Measurements from ENCODE around the gene EHMT1. TPM values are rescaled to one million over a fixed set of nuclear protein-coding genes. Genes with fewer than 3 reads are reported as not detected.
A peak's percentile ranks its signal among the peaks of the same experiment; 100 is the strongest.

Gene EHMT1
- total RNA-seq, 1 donor, result 43.6 TPM

DNA sequence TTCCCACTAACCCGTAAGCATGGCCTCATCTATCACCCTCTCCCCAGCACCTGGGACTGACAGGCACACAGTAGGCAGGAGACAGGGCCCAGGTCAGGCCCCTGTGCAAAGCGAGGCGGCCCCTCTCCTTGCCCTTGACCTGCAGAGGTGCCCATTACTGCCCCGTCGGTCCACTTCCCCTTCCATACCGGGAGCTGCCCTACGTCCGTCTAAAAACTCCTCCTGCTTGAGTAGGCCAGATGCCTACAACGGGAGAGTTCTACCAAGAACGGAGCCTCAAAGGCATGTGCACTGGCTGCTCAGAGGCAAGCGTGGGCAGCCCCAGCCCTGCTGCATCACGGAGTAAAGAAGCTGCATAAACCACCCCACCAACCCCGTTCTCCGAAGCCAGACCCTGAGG is 35.5 kb upstream of the EHMT1 start:
- TF ChIP-seq, protein P1, sequence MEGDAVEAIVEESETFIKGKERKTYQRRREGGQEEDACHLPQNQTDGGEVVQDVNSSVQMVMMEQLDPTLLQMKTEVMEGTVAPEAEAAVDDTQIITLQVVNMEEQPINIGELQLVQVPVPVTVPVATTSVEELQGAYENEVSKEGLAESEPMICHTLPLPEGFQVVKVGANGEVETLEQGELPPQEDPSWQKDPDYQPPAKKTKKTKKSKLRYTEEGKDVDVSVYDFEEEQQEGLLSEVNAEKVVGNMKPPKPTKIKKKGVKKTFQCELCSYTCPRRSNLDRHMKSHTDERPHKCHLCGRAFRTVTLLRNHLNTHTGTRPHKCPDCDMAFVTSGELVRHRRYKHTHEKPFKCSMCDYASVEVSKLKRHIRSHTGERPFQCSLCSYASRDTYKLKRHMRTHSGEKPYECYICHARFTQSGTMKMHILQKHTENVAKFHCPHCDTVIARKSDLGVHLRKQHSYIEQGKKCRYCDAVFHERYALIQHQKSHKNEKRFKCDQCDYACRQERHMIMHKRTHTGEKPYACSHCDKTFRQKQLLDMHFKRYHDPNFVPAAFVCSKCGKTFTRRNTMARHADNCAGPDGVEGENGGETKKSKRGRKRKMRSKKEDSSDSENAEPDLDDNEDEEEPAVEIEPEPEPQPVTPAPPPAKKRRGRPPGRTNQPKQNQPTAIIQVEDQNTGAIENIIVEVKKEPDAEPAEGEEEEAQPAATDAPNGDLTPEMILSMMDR (IDR thresholded peaks at IDR 0.05; ENCODE audit: insufficient read depth, low read depth, low read length), result no peak
- DNase-seq (ENCODE audit: low read depth), result no peak
- no peak overlapping the region for H3K4me3 ChIP-seq (ENCODE audit: low read depth, low read length)

DNA sequence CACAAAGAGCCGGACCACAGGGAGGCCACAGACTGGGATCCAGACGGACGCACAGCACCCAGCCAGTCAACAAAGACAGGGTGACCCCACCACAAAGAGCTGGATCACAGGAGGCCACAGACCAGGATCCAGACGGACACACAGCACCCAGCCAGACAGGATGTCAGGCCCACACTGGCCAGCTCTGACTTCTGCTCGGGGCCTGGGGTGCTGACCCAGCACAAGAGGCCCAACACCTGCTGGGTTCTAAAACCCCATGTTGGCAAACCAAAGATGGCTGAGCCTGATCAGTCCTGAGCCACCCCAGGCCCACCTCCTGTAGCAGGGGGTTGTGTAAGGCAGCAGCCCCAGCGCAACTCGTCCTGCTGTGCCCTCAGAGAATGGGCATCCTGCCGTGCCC is 34.8 kb upstream of the EHMT1 start:
- DNase-seq (ENCODE audit: low read depth), result no peak
- TF ChIP-seq, protein P1 (IDR thresholded peaks at IDR 0.05; ENCODE audit: insufficient read depth, low read depth, low read length), result no peak
- no peak overlapping the region for H3K4me3 ChIP-seq (ENCODE audit: low read depth, low read length)

DNA sequence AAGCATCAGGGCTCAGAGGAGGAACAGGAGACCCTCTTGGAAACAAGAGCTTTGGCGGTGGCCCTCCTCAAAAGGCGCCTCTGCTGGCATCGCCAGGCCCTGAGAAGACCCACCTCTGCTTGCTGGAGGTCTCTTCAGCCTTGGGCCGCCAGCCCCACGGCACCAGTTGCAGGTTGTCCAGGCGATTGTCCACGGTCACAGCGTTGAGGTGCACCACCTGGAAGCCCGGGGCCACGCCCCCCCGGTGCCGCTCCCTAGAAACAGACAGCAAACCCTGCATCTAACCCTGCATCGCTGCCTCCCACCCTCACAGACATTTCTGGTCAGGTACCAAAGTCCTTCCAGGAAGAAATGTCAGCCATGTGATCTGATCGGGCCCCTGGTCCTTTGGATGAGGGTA is 32.0 kb upstream of the EHMT1 start:
- TF ChIP-seq, protein P1 (IDR thresholded peaks at IDR 0.05; ENCODE audit: insufficient read depth, low read depth, low read length), result no peak

DNA sequence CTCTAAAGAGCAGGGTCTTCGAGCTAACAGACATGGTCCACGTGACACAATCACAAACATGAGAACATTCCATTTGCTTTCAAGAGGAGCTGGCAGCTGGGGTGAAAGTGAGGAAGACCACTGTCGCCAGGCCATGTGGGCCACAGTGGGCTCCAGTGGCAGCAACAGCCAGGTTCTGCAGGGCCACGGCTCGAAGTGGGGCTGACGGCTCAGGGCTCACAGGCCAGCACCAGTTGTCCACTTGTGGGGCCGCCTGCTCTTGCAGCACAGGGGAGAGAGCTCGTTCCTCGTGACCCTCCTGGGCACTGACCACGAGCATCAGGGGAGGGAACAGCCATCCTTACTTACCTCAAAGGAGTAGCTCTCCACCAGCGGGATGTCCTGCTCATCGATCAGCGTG is 30.5 kb upstream of the EHMT1 start:
- no peak for DNase-seq (ENCODE audit: low read depth)
- no peak overlapping the region for H3K4me3 ChIP-seq (ENCODE audit: low read depth, low read length)
- TF ChIP-seq, protein P1 (IDR thresholded peaks at IDR 0.05; ENCODE audit: insufficient read depth, low read depth, low read length), result no peak

More for the DNA sequence above, 32.0 kb upstream of the EHMT1 start:
- no peak overlapping the region for H3K4me3 ChIP-seq (ENCODE audit: low read depth, low read length)
- DNase-seq (ENCODE audit: low read depth), result no peak

DNA sequence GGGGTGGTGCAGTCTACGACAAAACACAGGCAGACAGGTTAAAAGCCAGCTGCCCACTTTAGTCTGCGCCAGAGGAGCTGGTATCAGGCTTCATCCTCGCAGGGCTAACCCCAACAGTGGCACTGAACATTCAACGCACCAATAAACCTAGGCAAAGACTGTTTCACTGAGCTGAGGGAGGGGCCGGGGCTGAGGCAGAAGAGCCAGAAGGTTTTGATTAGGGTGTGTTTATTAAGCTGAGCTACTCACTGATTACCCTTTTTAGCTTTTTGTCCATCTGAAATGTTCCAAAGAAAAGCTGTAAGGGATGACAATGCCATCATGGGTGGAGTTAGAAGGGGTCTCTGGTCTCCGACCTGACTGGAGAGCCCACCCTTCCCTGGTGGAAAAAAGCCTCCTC is 29.9 kb upstream of the EHMT1 start:
- DNase-seq (ENCODE audit: low read depth), result no peak
- H3K4me3 ChIP-seq (ENCODE audit: low read depth, low read length), result peak overlapping the region; percentile 70
- TF ChIP-seq, protein P1 (IDR thresholded peaks at IDR 0.05; ENCODE audit: insufficient read depth, low read depth, low read length), result no peak

DNA sequence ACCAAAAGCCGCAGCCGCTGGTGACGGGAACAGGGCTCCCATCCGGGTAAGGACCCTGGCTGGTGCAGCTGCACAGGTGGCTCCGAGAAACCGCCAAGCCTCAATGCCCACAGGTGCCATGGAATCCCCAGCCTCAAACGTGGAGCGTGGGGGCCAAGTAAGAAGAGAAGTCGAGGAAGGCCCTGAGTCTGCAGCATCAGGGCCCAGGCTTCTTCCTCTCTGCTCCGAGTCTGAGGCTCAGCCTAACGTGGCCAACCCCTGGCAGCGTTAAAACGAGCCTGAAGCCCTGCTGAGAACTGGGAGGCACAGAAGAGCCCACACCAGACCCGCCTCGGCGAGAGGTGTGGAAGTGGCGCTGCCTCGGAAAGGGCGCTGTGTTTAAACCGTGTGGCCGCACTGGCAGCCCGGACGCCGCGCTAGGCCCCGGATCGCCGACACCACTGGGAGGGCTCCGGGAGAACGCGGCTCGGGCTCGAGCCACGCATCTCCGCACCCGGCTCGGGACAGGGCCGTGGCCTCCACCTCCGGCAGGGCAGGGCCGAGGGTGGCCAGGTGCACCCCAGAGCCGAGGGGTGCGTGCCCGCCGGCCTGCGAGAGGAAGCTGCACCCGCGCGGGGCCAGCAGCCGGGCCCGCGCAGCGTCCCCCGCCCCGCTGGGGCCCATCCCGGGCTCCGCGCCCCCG is 29.2 kb upstream of the EHMT1 start:
- TF ChIP-seq, protein P1 (IDR thresholded peaks at IDR 0.05; ENCODE audit: insufficient read depth, low read depth, low read length), result no peak
- H3K4me3 ChIP-seq (ENCODE audit: low read depth, low read length), result peak overlapping the region; percentile 70
- DNase-seq (ENCODE audit: low read depth), result peak; percentile 22

DNA sequence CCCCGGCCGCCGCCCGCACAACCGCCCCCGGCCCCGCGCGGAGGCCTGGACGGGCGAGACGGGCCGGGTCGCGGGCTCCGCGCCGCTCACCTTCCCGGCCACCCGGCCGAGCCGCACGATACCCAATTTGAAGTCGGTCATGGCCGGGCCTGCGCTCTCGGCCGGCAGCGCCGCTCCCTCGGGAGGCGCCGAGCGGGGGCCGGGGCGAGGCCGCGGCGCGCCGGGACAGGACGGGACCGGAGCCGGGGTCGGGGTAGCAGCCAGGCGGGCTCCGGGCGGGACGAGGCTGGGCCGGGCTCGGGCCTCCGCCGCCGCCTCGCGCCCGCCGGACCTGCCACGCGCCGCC is 28.7 kb upstream of the EHMT1 start:
- peak overlapping the region; percentile 70 for H3K4me3 ChIP-seq (ENCODE audit: low read depth, low read length)
- no peak for DNase-seq (ENCODE audit: low read depth)
- TF ChIP-seq, protein P1 (IDR thresholded peaks at IDR 0.05; ENCODE audit: insufficient read depth, low read depth, low read length), result no peak
